ENCODE results near the gene DDIT4L.

- TF ChIP-seq CTCF (IDR thresholded peaks at IDR 0.05; ENCODE audit: extremely low read depth in 1 of 2, insufficient read depth in 1 of 2, low read depth in 1 of 2, low read length in 2 of 2): no peak
- no peak for TF ChIP-seq POLR2AphosphoS5 (IDR thresholded peaks at IDR 0.05; ENCODE audit: insufficient read depth, low read depth, low read length)
- TF ChIP-seq MAX (IDR thresholded peaks at IDR 0.05; ENCODE audit: insufficient read depth, insufficient read length): no peak
- no peak for TF ChIP-seq EZH2 (IDR thresholded peaks at IDR 0.05; ENCODE audit: borderline replicate concordance, low read depth, low read length, severe bottlenecking)
- TF ChIP-seq POLR2A (IDR thresholded peaks at IDR 0.05; ENCODE audit: low read depth, low read length): no peak
Observed at GRCh38 chr4:100162027-100162685, 28.1 kb downstream of the DDIT4L start.

Data from endothelial cell of umbilical vein (primary cell).